Activated naive CD4-positive, alpha-beta T cell treated with anti-CD3 and anti-CD28 coated beads for 36 hours (primary cell): Measurements from ENCODE around the gene RHOXF1. TPM values are rescaled to one million over a fixed set of nuclear protein-coding genes. Genes with fewer than 3 reads are reported as not detected.
"Not testable (repeated sequence)": the region's sequence is repeated elsewhere in the genome, so short reads cannot be mapped to it uniquely, and the experiment has no call there.

Source experiments
- CTCF ChIA-PET: fragments of 350-600 bp; sonication (Branson Sonifier 250); formaldehyde crosslinking; loops from one replicate; lab custom pipeline; 2021; ENCODE audit warnings: antibody characterized with exemption; lab: Charles Lee
- DNase-seq: peaks from one replicate; pipeline ENCODE4 v3.0.0-alpha.2; 2020
- H3K27ac Mint-ChIP-seq: one replicate; pipeline ENCODE4 v1.8.0; 2021; ENCODE audit warnings: mild to moderate bottlenecking, mixed read lengths
- H3K27me3 Mint-ChIP-seq: one replicate; pipeline ENCODE4 v1.8.0; 2021; ENCODE audit warnings: low read depth, mixed read lengths
- H3K36me3 Mint-ChIP-seq: one replicate; pipeline ENCODE4 v1.8.0; 2021; ENCODE audit warnings: low read depth, mixed read lengths
- H3K4me1 Mint-ChIP-seq: one replicate; pipeline ENCODE4 v1.8.0; 2021; ENCODE audit warnings: low read depth, mixed read lengths
- H3K4me3 Mint-ChIP-seq: one replicate; pipeline ENCODE4 v1.8.0; 2021; ENCODE audit warnings: mild to moderate bottlenecking, moderate library complexity, mixed read lengths
- H3K9me3 Mint-ChIP-seq: one replicate; pipeline ENCODE4 v1.8.0; 2021; ENCODE audit warnings: mixed read lengths
- intact Hi-C: fragments of 100-400 bp; cut with micrococcal nuclease; formaldehyde crosslinking; loops from one replicate; pipeline ENCODE4 v1.15.1; 2023
- total RNA-seq, 2 experiments: library from RNA; stranded (reverse); gene quantifications; one replicate each; pipeline ENCODE4 v1.2.3, GENCODE V29; 2021

Gene RHOXF1
- total RNA-seq, 2 experiments from 2014 or later = not detected

- intact Hi-C loops, H3K27me3 Mint-ChIP-seq, H3K4me3 Mint-ChIP-seq, H3K36me3 Mint-ChIP-seq, H3K4me1 Mint-ChIP-seq, H3K9me3 Mint-ChIP-seq, CTCF ChIA-PET, DNase-seq, H3K27ac Mint-ChIP-seq: not testable (repeated sequence)
These were observed 12.7 kb upstream of the RHOXF1 start for GRCh38 chrX:120128306-120128846.

GRCh38 chrX:120125444-120125843, 9.7 kb upstream of the RHOXF1 start:
- Mint-ChIP-seq H3K4me3 (no peak overlapping the region), H3K36me3 (no peaks in the 10 kb centered on the region), H3K27me3 (no peaks in the 10 kb centered on the region), H3K27ac (no peak overlapping the region), H3K4me1 (no peaks in the 10 kb centered on the region), H3K9me3 (no peaks in the 10 kb centered on the region)
- intact Hi-C loops = no loop called here
- CTCF ChIA-PET = no interaction called here
- no peak for DNase-seq

GRCh38 chrX:120120223-120120622, 4.5 kb upstream of the RHOXF1 start:
- H3K9me3 Mint-ChIP-seq = no peaks in the 10 kb centered on the region
- H3K27ac Mint-ChIP-seq = no peak overlapping the region
- H3K36me3 Mint-ChIP-seq = no peaks in the 10 kb centered on the region
- intact Hi-C loops = no loop called here
- H3K4me3 Mint-ChIP-seq = no peak overlapping the region
- no peaks in the 10 kb centered on the region for H3K4me1 Mint-ChIP-seq
- CTCF ChIA-PET = no interaction called here
- no peak for DNase-seq
- no peaks in the 10 kb centered on the region for H3K27me3 Mint-ChIP-seq

GRCh38 chrX:120111611-120112010, 4.1 kb downstream of the RHOXF1 start:
- no peaks in the 10 kb centered on the region for H3K4me1 Mint-ChIP-seq
- intact Hi-C loops = no loop called here
- H3K27ac Mint-ChIP-seq = no peak overlapping the region
- no peak overlapping the region for H3K4me3 Mint-ChIP-seq
- CTCF ChIA-PET = no interaction called here
- no peaks in the 10 kb centered on the region for H3K36me3 Mint-ChIP-seq
- H3K27me3 Mint-ChIP-seq = no peaks in the 10 kb centered on the region
- DNase-seq = no peak
- H3K9me3 Mint-ChIP-seq = no peaks in the 10 kb centered on the region

GRCh38 chrX:120109378-120109777, 6.3 kb downstream of the RHOXF1 start:
- DNase-seq = no peak
- intact Hi-C loops = loop anchor here (10.0 kb wide), 1 partner anchor 105 kb away; no protein-coding TSS in a partner anchor
- no peak overlapping the region for H3K27ac Mint-ChIP-seq
- no peaks in the 10 kb centered on the region for H3K4me1 Mint-ChIP-seq
- no peak overlapping the region for H3K4me3 Mint-ChIP-seq
- H3K9me3 Mint-ChIP-seq = no peaks in the 10 kb centered on the region
- CTCF ChIA-PET = no interaction called here
- H3K36me3 Mint-ChIP-seq = no peaks in the 10 kb centered on the region
- H3K27me3 Mint-ChIP-seq = no peaks in the 10 kb centered on the region

GRCh38 chrX:120104707-120105106, 11.0 kb downstream of the RHOXF1 start:
- H3K4me1 Mint-ChIP-seq, CTCF ChIA-PET, H3K4me3 Mint-ChIP-seq, H3K27ac Mint-ChIP-seq, H3K9me3 Mint-ChIP-seq, H3K36me3 Mint-ChIP-seq, H3K27me3 Mint-ChIP-seq, DNase-seq: not testable (repeated sequence)
- intact Hi-C loops = loop anchor here (10.0 kb wide), 1 partner anchor 110 kb away; no protein-coding TSS in a partner anchor

GRCh38 chrX:120101057-120101456, 14.7 kb downstream of the RHOXF1 start:
- H3K4me1 Mint-ChIP-seq, H3K27ac Mint-ChIP-seq, H3K27me3 Mint-ChIP-seq, H3K36me3 Mint-ChIP-seq, DNase-seq, CTCF ChIA-PET, H3K9me3 Mint-ChIP-seq, H3K4me3 Mint-ChIP-seq: not testable (repeated sequence)
- intact Hi-C loops = loop anchor here (10.0 kb wide), 1 partner anchor 114 kb away; no protein-coding TSS in a partner anchor

- Mint-ChIP-seq H3K9me3 (no peaks in the 10 kb centered on the region), H3K36me3 (no peaks in the 10 kb centered on the region), H3K4me3 (no peak overlapping the region), H3K4me1 (no peaks in the 10 kb centered on the region), H3K27ac (no peak overlapping the region), H3K27me3 (no peaks in the 10 kb centered on the region)
- intact Hi-C loops = no loop called here
- CTCF ChIA-PET = interaction anchor here (0.5 to 1.4 kb wide), 2 partner anchors 110 to 123 kb away, joined by 4 read pairs; no protein-coding TSS in a partner anchor
- no peak for DNase-seq
These were observed 25.5 kb downstream of the RHOXF1 start for GRCh38 chrX:120090208-120090607.

GRCh38 chrX:120087289-120088017, 28.3 kb downstream of the RHOXF1 start:
- DNase-seq = no peak
- H3K4me1 Mint-ChIP-seq = no peaks in the 10 kb centered on the region
- CTCF ChIA-PET = no interaction called here
- no peak overlapping the region for H3K27ac Mint-ChIP-seq
- intact Hi-C loops = no loop called here
- H3K9me3 Mint-ChIP-seq = no peaks in the 10 kb centered on the region
- H3K27me3 Mint-ChIP-seq = no peaks in the 10 kb centered on the region
- H3K36me3 Mint-ChIP-seq = no peaks in the 10 kb centered on the region
- H3K4me3 Mint-ChIP-seq = no peak overlapping the region

- H3K27me3 Mint-ChIP-seq, intact Hi-C loops, DNase-seq, H3K27ac Mint-ChIP-seq, H3K9me3 Mint-ChIP-seq, H3K36me3 Mint-ChIP-seq, H3K4me3 Mint-ChIP-seq, CTCF ChIA-PET, H3K4me1 Mint-ChIP-seq: not testable (repeated sequence)
These were observed 30.0 kb downstream of the RHOXF1 start for GRCh38 chrX:120085553-120086185.

- intact Hi-C loops = not testable (repeated sequence)
These were observed 38.1 kb downstream of the RHOXF1 start, which contains the start of gene RHOXF2B for GRCh38 chrX:120077590-120077989. TSS of gene RHOXF2B (minus strand) at chrX:120077690. CDS start at chrX:120077552, 138 bp downstream.

GRCh38 chrX:120066169-120066568, 49.5 kb downstream of the RHOXF1 start:
- H3K4me3 Mint-ChIP-seq, H3K27me3 Mint-ChIP-seq, H3K9me3 Mint-ChIP-seq, H3K36me3 Mint-ChIP-seq, intact Hi-C loops, H3K27ac Mint-ChIP-seq, DNase-seq, H3K4me1 Mint-ChIP-seq, CTCF ChIA-PET: not testable (repeated sequence)

More at GRCh38 chrX:120077590-120077989, 38.1 kb downstream of the RHOXF1 start, which contains the start of gene RHOXF2B:
- H3K27ac Mint-ChIP-seq, DNase-seq, H3K4me1 Mint-ChIP-seq, H3K4me3 Mint-ChIP-seq, H3K27me3 Mint-ChIP-seq, CTCF ChIA-PET, H3K36me3 Mint-ChIP-seq, H3K9me3 Mint-ChIP-seq: not testable (repeated sequence)
